Upper lobe of left lung (tissue), 6 donors: ENCODE results near the gene KRTAP5-3. TPM values are rescaled to one million over a fixed set of nuclear protein-coding genes. Genes with fewer than 3 reads are reported as not detected.
"Not testable (repeated sequence)": the region's sequence is repeated elsewhere in the genome, so short reads cannot be mapped to it uniquely, and the experiment has no call there.

ENCODE experiments used
- ATAC-seq, 2 donors: fragments of 200-7000 bp; cut with Tn5 transposase; one replicate each; pipeline ENCODE4 v1.9.1; 2022; ENCODE audit warnings: mild to moderate bottlenecking in 2 of 2, moderate library complexity in 2 of 2; ENCODE audit not compliant: low FRiP score in 2 of 2
- DNase-seq, 2 donors: peaks; one replicate each; pipeline ENCODE4 v3.0.0-alpha.2; 2019 to 2020
- H3K27ac ChIP-seq, 4 donors: fragments of 200-600 bp; sonication (generic); one replicate each; pipeline ENCODE4 v1.5.1; 2016 to 2019
- H3K27me3 ChIP-seq, 4 donors: fragments of 200-600 bp; sonication (generic); one replicate each; pipeline ENCODE4 v1.5.1; 2017 to 2019
- H3K36me3 ChIP-seq, 4 donors: fragments of 200-600 bp; sonication (generic); one replicate each; pipeline ENCODE4 v1.5.1; 2016 to 2019
- H3K4me1 ChIP-seq, 4 donors: fragments of 200-600 bp; sonication (generic); one replicate each; pipeline ENCODE4 v1.5.1; 2018 to 2019
- H3K4me3 ChIP-seq, 4 donors: fragments of 200-600 bp; sonication (generic); one replicate each; pipeline ENCODE4 v1.5.1; 2017 to 2019; ENCODE audit warnings: mild to moderate bottlenecking in 2 of 4, moderate library complexity in 1 of 4
- H3K9me3 ChIP-seq, 4 donors: fragments of 200-600 bp; sonication (generic); one replicate each; pipeline ENCODE4 v1.5.1; 2018 to 2019
- CTCF ChIP-seq, 6 experiments: fragments of 450-650 bp in 4 of 6; fragments of 200-600 bp in 2 of 6; sonication (generic) in 2 of 6; IDR thresholded peaks; one replicate each; pipeline ENCODE4 v1.5.1; 2016 to 2019; ENCODE audit warnings: antibody characterized with exemption in 6 of 6
- EP300 ChIP-seq, 4 donors: sonication (generic); formaldehyde crosslinking; IDR thresholded peaks; one replicate each; pipeline ENCODE4 v1.5.1; 2017; ENCODE audit warnings: antibody characterized with exemption in 4 of 4, control low read depth in 2 of 4
- POLR2A ChIP-seq, 4 donors: fragments of 450-650 bp; IDR thresholded peaks; one replicate each; pipeline ENCODE4 v1.5.1; 2016 to 2017; ENCODE audit warnings: antibody characterized with exemption in 4 of 4, mild to moderate bottlenecking in 2 of 4
- POLR2AphosphoS5 ChIP-seq, 2 donors: sonication (generic); formaldehyde crosslinking; IDR thresholded peaks; one replicate each; pipeline ENCODE4 v1.5.1; 2017; ENCODE audit warnings: antibody characterized with exemption in 2 of 2
- WGBS, 2 donors: methylation state at CpG; one replicate each; pipeline ENCODE4 v1.1.5; 2017 to 2018; 5-methylcytosine and 5-hydroxymethylcytosine counted together
- total RNA-seq, 6 donors: library from RNA; depleted of rRNA in 4 of 6; stranded (reverse); fragments of >200 nt in 4 of 6; gene quantifications; one replicate each; pipeline versions ENCODE4 v1.1.0 to v1.2.1, GENCODE V29; 2016 to 2021
- donor health status: DM: no; HTN: no; CAD: no; lungs with moderate emphysema.
- donor health status: DM: no; HTN: yes; CAD: no; lungs with severe emphysema.

Gene KRTAP5-3
- total RNA-seq, 6 donors from 2014 or later: not detected

GRCh38 chr11:1648653-1649420, 40.6 kb upstream of the KRTAP5-3 start:
- Histone ChIP-seq H3K27ac (no peak overlapping the region), H3K9me3 (no peaks in the 10 kb centered on the region), H3K4me1 (peaks cover 0 to 7% (median 6%) of the 10 kb centered on the region in 4 donors), H3K27me3 (no peaks in the 10 kb centered on the region), H3K4me3 (no peak overlapping the region), H3K36me3 (no peaks in the 10 kb centered on the region)
- no peak for DNase-seq
- no peak for ATAC-seq
- WGBS, 2 donors: 89% methylated on average over 24 to 28 of the region's 28 CpGs
- TF ChIP-seq CTCF (IDR thresholded peaks at IDR 0.05) (no peak), POLR2AphosphoS5 (IDR thresholded peaks at IDR 0.05) (no peak), POLR2A (IDR thresholded peaks at IDR 0.05) (no peak), EP300 (IDR thresholded peaks at IDR 0.05) (no peak)

DNA sequence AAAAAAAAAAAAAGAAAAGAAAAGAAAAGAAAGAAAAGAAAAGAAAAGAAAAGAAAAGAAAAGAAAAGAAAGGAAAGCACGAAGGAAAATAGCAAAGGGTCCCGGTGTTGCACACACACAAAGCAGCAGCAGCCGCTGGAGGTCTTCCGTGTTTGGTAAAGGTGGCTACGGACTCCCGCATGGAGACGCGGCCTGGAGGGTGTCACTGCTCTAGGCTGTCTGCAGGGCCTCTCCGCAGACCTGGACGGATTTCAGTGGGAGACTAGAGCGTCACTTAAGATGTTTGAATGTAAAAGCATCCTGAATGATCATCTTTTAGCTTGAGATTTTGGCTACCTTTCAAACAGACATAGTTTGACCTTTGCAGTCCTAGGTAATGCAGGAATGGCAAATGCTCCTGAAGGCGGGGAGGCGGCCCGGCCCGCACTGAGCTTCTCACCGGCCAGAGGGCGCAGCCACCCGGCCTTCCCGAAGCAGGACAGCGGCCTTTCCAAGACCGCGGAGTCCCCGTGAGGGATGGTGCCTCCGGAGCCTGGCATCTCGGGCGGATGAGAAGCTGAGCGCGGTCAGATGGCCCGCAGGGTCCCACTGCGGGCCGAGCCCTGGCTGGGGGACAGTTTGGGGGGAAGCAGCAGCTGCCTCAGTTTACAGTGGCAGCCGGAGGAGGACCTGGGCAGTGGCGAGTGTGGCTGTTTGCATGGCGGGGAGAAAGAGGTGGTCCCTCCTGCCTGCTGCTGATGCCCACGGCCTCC, 39.8 kb upstream of the KRTAP5-3 start:
- DNase-seq: peak in 1 of 2 donors; percentile 73
- TF ChIP-seq EP300 (IDR thresholded peaks at IDR 0.05) (no peak), CTCF (IDR thresholded peaks at IDR 0.05) (no peak), POLR2A (IDR thresholded peaks at IDR 0.05) (no peak), POLR2AphosphoS5 (IDR thresholded peaks at IDR 0.05) (no peak)
- H3K4me3 ChIP-seq: no peak overlapping the region
- H3K36me3 ChIP-seq: no peaks in the 10 kb centered on the region
- WGBS, 2 donors: 93 to 94% methylated on average over 31 to 34 of the region's 35 CpGs
- no peaks in the 10 kb centered on the region for H3K9me3 ChIP-seq
- no peak for ATAC-seq
- H3K4me1 ChIP-seq: peaks cover 0 to 7% (median 5%) of the 10 kb centered on the region in 4 donors
- H3K27me3 ChIP-seq: no peaks in the 10 kb centered on the region
- no peak overlapping the region for H3K27ac ChIP-seq

- WGBS, 2 donors: 92 to 95% methylated on average over 10 of the region's 10 CpGs
- H3K36me3 ChIP-seq, DNase-seq: not testable (repeated sequence)
Measured at GRCh38 chr11:1646540-1646939, 38.3 kb upstream of the KRTAP5-3 start.

GRCh38 chr11:1645357-1645821, 37.1 kb upstream of the KRTAP5-3 start:
- Histone ChIP-seq H3K27me3 (no peaks in the 10 kb centered on the region), H3K27ac (no peak overlapping the region), H3K4me3 (no peak overlapping the region), H3K9me3 (no peaks in the 10 kb centered on the region), H3K36me3 (no peaks in the 10 kb centered on the region), H3K4me1 (peaks cover 0 to 3% (median 0%) of the 10 kb centered on the region in 4 donors)
- WGBS, 2 donors: 73 to 82% methylated on average over 8 to 12 of the region's 12 CpGs
- no peak for ATAC-seq
- TF ChIP-seq CTCF (IDR thresholded peaks at IDR 0.05): no peak
- no peak for TF ChIP-seq POLR2A (IDR thresholded peaks at IDR 0.05)
- no peak for TF ChIP-seq EP300 (IDR thresholded peaks at IDR 0.05)
- TF ChIP-seq POLR2AphosphoS5 (IDR thresholded peaks at IDR 0.05): no peak
- DNase-seq: no peak

More at GRCh38 chr11:1646540-1646939, 38.3 kb upstream of the KRTAP5-3 start:
- not testable (repeated sequence) for H3K4me1 ChIP-seq, H3K9me3 ChIP-seq, H3K4me3 ChIP-seq, H3K27ac ChIP-seq, ATAC-seq, H3K27me3 ChIP-seq

DNA sequence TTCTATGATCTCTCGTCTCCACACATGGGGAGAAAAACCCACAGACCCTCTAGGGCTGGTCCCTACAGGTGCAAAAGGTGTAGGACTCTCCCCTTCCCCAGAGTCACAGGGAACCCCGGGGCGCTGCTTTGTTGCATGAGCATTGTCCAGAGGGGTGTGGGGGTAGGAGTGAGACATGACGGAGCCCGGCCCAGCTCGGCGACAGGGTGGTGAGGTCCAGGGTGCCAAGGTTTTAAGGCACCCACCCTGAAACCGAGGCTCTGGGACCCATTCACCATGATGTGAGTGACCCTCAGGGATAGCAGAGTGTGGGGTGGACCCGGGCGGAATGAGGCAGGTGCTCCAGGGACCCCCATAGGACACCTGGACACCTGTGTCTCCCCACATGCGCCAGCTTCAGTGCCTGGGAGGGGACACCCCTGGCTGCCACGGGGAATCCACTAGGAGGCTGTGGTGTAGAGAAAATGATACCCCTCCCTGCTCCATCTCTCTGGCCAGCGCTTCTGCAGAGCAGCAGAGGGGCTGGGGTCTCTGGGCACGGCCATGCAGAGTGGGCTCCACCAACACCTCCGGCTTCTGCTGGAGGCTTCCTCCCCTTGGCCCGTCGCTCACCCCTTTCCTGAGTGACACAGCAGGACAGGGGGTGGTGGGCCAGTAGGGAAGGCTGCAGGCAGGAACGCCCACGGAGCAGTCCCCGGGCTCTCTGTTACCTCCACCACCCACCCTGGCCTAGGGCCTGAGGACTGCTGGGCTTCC, 36.5 kb upstream of the KRTAP5-3 start:
- Histone ChIP-seq H3K27me3 (no peaks in the 10 kb centered on the region), H3K4me3 (no peak overlapping the region), H3K4me1 (peaks cover 0 to 3% (median 1%) of the 10 kb centered on the region in 4 donors), H3K27ac (no peak overlapping the region), H3K36me3 (no peaks in the 10 kb centered on the region), H3K9me3 (no peaks in the 10 kb centered on the region)
- DNase-seq (peak in 1 of 2 donors; percentile 63), ATAC-seq (no peak)
- 83 to 87% methylated on average over 8 to 20 of the region's 20 CpGs for WGBS, 2 donors
- TF ChIP-seq EP300 (IDR thresholded peaks at IDR 0.05) (no peak), POLR2AphosphoS5 (IDR thresholded peaks at IDR 0.05) (no peak), POLR2A (IDR thresholded peaks at IDR 0.05) (no peak), CTCF (IDR thresholded peaks at IDR 0.05) (no peak)
